Raji (cell line): ENCODE measurements around the gene TEDC1.

Source experiments
- POLR2A ChIP-seq: IDR thresholded peaks from 2 replicates; pipeline ENCODE4 v1.6.1; 2011; ENCODE audit warnings: low read depth, low read length, control low read depth; ENCODE audit not compliant: insufficient read depth

The TEDC1 gene

DNA sequence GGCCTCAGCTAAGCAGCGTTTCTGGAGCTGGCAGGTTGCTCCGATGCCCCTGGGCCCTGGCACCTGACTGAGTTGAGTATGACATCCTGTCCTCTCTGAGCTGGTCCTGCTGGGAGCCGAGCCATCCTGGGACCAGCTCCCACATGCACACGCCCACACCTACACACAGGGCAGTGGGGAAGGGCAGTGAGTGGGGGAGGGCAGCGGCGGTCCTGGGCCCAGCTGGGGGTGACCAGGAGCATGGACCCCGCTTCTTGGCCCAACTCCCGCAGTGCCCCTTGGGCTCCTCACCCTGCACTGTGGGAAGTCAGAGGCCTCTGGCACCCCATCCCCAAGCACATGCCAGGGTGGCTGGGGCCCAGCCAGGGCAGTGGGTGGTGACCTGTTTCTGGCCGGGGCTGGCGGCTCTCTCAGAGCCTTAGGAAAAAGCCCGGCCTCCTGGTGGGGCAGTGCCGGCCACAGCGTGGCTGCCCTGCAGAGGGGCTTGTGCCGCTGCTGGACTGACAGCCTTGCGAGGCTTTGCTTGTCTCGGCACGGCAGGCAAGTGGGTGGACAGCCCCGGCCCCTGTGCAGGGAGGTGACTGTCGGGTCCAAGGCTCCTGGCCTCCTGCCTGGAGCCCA is 22.3 kb upstream of the TEDC1 start:
- TF ChIP-seq POLR2A: no peak

DNA sequence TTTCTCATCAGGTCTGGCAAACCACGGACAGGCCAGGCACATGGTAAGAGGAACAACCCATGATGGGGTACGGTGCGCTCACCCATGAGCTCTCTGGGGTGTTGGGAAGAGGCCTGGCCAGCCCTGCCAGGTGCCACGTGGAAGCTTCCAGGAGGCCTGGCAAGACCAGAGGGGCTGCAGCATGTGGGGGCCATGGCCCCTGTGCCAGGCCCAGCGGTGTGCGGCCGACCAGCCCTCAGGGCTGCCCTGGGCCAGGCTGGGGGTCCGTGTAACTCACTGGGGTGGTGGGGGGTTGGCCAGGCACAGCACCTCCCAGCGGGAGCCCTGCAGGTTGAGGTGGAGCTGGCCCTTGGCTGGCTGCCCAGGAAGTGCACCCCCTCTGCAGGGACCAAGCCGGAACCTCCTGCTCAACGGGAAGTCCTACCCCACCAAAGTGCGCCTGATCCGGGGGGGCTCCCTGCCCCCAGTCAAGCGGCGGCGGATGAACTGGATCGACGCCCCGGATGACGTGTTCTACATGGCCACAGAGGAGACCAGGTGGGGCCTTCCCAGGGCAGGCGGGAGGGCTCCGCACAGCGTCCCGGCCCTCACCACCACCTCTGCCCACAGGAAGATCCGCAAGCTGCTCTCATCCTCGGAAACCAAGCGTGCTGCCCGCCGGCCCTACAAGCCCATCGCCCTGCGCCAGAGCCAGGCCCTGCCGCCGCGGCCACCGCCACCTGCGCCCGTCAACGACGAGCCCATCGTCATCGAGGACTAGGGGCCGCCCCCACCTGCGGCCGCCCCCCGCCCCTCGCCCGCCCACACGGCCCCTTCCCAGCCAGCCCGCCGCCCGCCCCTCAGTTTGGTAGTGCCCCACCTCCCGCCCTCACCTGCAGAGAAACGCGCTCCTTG is 21.3 kb upstream of the TEDC1 start:
- TF ChIP-seq POLR2A: no peak

DNA sequence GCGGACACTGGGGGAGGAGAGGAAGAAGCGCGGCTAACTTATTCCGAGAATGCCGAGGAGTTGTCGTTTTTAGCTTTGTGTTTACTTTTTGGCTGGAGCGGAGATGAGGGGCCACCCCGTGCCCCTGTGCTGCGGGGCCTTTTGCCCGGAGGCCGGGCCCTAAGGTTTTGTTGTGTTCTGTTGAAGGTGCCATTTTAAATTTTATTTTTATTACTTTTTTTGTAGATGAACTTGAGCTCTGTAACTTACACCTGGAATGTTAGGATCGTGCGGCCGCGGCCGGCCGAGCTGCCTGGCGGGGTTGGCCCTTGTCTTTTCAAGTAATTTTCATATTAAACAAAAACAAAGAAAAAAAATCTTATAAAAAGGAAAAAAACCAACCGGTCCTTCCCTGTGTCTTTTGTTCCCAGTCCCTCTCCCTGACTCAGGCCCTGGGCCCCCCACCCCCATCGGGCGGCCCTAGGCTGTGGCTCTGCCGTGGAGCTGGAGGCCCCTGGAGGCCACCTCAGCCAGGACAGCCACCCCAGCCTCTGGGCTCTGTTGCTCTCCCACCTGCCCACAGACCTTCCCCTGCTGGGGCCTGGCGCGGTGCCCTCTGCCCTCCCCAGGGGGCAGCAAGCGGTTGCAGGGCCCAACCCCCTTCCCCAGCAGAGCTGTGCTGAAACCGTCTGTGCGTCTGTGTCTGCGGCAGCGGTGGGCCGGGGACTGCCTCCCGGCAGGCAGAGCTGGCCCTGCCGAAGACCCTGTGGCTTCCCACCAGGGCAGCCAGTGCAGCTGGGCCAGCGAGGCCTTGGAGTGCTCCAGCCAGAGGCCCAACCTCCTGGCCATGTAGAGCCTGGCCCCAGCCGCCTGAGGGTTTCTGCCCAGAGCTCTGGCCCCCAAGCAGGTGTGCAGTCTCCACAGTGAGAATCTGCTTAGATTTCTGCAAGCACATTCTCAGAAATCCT is 20.4 kb upstream of the TEDC1 start:
- TF ChIP-seq POLR2A: no peak

DNA sequence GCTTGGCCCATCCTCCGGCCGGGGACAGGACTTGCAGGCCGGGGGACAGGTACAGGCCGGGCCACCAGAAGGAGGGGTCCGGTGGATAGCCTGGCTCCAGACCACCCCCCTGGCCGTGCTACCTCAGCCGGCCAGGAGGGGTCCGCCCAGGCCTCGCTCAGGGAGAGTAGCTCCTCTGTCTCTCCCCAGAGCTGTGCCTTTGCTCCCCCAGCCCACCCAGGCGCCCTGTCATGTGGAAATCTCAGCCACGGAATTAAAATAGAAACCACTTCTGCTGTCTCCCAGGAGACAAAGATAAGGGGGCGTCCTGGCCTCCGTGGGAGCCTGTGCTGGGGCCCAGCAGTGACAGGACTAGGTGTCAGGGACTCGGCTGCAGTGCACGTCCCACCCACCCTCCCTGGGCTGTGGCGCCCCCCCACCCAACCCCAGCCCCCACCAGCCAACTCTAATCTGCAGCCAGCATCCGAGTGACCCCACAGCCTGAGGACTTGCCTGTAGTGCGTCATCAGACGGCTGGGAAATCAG is 19.7 kb upstream of the TEDC1 start:
- TF ChIP-seq POLR2A: no peak

DNA sequence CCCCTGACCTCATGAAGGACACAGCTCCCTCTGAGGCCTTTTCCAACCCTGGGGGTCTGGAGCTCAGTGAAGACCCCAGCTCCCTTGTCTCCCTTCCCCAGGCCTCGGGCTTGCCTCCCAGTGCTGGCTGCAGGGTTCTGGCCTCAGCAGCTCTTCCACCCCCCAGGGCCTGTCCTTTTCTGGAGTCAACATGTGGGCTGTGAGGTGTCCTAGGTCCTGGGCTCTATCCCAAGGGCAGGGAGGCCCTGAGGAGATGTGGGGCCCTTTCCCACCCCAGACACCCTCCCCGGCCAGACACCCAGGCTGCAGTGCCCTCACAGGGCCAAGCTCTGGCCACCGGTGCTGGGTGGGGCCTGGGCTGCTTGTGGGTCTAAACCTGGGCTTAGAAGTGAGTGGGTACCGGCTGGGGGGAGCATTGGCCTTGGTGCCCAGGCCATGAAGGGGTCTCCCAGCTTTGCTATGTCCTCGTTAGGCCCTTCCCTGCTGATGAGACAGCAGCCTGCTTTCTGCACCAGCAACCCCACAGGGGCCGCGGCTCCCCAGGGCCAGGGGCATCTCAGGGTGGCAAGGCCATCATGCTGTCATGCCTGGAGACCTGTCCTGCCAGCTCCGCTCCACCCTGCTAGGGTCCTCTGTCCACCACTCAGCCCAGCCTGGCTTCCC is 19.1 kb upstream of the TEDC1 start:
- no peak for TF ChIP-seq POLR2A

DNA sequence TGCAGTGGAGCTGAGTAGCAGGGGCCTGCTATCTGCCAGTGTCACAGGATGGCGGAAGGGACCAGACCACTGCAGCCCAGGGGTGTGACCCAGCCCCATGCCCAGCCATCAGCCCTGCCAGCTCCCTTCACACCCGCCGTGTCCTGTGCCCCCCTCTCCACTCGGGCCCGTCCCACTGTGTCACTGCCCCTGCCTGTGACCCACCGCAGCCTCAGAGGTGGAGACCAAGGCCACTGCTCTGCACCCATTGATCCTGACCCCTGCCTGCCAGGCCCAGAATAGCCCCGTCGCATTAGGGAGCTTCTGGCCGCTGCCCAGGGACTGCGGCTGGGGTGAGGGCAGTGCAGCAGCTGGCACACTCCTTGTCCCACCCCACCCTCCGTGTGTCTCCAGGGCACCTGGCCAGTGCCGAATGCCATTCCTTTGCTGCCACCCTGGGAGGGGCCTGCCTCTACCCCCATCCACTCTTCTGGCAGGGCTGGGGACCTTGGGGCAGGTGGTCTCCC is 18.5 kb upstream of the TEDC1 start:
- TF ChIP-seq POLR2A: no peak

DNA sequence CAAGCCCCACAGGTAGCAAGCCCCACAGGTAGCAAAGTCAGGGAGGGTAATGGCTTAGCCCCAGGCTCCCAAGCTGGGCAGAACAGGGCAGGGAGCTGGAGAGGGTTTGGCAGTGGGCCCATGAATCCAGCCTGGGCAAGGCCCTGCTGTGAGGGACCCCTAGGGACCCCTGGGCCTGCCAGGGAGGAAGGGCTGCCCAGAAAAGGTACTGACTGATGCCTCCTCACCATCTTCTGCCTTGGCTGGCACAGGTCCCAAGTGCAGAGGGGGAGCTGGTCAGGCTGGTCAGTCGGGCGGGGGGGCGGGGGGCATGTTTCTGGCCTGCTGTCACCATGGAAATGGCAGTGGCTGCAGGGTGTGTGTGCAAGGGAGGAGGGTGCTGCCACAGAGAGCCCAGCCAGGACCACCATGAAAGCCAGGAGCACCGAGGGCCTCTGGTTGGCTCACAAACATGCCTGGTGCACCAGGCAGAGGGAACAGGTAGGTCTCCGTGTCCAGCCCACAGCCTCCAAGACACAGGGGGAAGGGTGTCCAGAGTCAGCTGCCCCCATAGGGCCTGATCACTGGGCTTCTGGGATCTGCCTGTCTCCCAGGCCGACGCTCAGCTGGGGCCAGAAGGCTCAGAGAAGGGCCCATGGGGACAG is 17.9 kb upstream of the TEDC1 start:
- no peak for TF ChIP-seq POLR2A

DNA sequence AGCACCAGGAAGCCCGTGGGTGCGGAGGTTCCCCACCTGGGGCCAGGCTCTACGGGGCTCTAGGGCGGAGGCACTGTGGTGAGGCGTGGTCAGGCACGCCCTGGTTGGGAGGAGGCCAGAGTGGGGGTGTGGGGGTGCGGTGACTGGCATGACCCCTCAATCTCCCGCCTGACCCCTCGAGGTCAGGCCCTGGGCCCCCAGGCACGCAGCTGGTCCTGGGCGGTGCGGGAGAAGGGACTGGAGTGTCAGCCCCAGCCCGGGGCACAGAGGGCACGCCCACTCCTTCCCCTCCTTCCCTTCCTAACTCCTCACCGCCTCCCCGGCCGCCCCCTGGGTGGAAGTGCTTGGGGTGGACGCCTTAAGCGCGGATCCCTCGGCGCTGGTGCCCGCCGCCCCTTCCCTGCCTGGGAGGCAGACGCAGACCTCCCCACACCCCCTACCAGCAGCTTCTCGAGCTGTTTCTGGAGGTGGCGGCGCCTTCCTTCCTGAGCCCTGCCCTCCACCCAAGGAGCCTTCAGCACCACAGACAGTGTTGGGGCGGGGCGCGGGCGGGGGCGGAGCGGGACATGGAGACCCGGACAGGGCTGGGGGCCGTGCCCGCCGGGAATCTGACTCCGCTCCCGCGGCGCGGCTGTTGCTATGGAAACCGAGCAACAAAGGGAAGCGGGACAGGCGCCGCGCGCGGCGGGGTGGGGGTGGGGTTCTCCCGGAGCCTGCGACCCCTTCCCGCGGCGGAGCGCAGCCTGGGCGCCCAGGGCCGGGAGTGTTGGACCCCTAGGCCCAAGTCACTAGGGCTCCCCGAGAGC is 17.2 kb upstream of the TEDC1 start:
- no peak for TF ChIP-seq POLR2A

DNA sequence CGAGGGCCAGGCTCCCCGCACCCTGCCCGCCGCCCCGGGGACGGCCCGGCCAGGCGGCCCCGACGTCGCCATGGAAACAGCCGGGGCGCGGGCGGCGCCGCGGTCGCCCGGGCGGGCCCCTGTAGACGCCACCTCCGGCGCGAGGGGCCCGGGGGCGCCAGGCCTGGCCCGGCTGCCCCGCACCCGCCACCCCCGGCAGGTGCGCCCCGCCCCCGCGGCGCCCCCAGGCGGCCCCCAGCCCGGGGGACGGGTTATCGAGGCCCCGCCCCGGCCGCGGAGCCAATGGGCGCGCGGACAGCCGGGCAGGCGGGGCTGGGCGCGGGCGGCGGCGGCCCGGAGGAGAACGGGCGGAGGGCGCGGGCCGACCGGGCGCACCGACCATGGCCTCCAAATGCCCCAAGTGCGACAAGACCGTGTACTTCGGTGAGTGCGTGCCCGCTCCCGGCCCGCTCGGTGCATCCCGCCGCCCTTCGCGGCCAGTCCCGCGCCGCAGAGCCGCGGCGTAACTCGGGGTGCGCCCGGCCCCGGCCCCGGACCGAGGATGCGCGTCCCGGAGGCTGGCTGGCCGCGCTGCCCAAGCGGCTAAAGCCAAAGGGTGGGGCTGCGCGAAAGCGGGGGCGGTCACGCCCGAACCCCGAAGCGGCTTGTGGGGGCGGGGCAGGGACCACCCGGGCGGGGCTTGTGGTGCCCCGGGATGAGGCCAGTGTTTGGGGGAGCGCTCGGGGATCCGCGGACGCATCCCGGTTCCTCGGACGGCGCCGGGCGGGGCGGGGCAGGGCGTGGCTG is 16.4 kb upstream of the TEDC1 start, which contains the start of gene CRIP2:
Gene CRIP2 (plus strand): TSS at position 339 of the 786 bp plus-strand sequence. CDS start 42 bp downstream, at position 381.
- no peak for TF ChIP-seq POLR2A

DNA sequence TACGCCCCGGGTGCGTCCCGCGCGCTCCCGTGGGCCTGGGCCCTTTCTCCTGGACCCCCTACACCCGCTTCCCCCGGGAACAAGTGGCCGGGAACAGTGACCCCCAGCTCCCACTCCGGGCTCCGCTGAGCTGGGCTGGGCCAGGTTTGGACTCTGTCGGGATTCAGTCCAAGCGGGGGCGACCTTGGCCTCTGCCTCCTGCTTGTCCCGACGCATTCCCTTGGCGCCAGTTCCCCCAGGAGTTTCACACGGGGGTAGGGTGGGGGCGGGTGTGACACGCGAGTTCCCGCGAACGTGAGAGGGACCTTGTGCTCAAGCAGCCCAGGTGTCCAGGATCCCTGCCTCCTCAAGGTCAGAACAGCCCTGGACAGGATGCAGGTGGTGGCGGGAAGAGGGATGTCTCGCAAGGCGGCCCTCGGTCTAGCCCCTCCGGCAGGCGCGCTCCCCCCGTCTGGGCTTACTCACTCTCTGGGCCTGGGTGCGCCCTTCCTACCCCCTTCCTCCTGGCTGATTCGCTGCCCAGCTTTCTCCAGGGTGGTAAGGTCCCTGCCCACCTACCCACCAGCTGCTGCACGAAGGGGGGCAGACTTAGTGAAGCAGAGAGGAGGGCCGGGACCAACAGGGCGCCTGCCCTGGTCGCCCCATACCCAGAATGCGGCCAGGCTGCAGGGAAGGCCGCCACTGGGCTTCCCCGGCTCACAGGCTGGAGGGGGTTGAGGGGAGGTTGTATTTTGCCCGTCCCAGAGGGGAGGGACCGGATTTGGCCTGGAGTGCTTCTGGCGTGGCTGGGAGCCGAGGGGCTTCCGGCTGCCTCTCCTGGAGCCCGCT is 15.6 kb upstream of the TEDC1 start:
- TF ChIP-seq POLR2A: no peak

DNA sequence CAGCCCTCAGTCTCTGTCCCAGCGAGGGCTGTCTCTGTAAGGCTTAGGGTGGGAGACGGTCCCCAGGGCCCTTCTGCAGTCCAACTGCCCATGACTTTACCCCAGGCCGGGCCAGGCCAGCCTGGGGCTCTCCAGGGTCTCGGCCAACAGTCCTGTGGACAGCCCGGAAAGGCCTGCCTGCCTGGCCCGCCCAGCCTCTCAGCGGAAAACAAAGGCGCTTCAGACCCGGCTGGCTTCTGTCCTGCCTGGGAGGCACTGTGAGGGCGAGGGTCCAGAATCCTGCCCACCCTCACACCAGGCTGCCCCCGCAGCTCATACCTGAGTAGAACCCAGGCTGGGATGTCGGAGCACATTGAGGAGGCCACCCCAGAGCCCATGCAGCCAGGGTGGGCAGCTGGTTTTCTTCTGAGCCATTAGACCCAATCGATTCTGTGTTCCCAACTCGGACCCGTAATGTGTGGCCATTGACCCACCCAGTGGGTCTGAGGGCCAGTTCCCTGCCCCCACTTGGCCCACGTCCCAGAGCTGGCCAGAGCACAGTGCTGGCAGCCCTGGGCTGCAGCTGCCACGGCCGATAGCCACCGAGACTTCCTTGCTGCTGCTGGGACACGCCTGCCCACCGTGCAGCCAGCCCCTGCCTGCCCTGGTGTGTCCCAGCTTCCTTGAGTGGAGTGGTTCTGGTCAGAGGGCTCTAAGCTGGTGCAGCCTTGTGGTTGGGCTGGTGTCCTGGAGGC is 14.8 kb upstream of the TEDC1 start:
- no peak for TF ChIP-seq POLR2A
